HT-29 (cell line): Measurements from ENCODE around the gene TRIM72. TPM values are rescaled to one million over a fixed set of nuclear protein-coding genes. Genes with fewer than 3 reads are reported as not detected.
"Not testable (repeated sequence)": the region's sequence is repeated elsewhere in the genome, so short reads cannot be mapped to it uniquely, and the experiment has no call there.

ENCODE experiments used
- DNase-seq: peaks from one replicate; pipeline ENCODE4 v3.0.0-alpha.2; 2015; ENCODE audit warnings: low spot score
- total RNA-seq: library from RNA; depleted of rRNA; stranded (reverse); fragments of >200 nt; shearing (Covaris generic); gene quantifications from 2 replicates; pipeline ENCODE4 v1.2.3, GENCODE V29; 2014

The TRIM72 gene
- total RNA-seq, 1 experiment from 2014 or later, result 0.84 TPM

DNA sequence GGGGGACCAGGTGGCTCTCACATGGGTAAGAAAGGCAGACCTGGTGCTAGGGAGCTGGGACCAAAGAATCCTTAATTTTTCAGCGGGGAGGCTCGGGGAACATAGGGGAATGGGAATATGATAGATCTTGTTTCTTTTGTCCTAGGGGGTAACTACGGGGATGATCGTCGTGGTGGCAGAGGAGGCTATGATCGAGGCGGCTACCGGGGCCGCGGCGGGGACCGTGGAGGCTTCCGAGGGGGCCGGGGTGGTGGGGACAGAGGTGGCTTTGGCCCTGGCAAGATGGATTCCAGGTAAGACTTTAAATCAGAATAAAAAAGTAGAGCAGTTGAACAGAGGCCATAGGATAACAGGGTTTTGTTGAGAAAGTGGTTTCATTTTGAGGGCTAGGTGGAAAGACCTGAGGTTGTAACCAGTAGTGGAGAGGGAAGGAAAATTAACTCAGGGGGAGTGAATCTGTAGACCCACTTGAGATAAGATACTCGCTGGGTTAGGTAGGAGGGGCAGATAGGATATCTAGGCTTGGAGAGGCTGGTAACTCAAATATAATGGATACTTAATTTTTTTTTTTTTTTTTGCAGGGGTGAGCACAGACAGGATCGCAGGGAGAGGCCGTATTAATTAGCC is 23.0 kb upstream of the TRIM72 start:
- DNase-seq, result no peak

DNA sequence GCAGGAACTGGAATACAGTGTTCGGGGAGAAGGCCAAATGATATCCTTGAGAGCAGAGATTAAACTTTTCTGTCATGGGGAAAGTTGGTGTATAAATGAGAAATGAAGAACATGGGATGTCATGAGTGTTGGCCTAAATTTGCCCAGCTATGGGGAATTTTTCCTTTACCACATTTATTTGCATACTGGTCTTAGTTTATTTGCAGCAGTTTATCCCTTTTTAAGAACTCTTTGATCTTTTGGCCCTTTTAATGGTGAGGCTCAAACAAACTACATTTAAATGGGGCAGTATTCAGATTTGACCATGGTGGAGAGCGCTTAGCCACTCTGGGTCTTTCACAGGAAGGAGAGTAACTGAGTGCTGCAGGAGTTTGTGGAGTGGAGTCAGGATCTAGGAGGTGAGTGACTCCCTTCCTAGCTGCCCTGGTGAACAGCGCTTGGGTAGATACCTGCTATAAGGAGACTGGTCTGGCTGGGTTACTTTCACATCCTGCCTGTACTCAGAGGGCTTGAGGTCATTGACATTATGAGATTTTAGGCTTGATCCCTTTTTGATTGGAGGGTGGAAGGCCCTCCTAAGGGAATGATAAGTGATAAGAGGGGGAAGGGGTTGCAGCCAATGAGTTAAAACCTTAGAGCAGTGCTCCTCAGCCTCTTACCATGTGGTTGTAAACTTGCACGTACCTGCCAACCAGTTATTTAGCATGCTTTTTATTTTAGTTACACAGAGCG is 22.1 kb upstream of the TRIM72 start:
- DNase-seq, result no peak

DNA sequence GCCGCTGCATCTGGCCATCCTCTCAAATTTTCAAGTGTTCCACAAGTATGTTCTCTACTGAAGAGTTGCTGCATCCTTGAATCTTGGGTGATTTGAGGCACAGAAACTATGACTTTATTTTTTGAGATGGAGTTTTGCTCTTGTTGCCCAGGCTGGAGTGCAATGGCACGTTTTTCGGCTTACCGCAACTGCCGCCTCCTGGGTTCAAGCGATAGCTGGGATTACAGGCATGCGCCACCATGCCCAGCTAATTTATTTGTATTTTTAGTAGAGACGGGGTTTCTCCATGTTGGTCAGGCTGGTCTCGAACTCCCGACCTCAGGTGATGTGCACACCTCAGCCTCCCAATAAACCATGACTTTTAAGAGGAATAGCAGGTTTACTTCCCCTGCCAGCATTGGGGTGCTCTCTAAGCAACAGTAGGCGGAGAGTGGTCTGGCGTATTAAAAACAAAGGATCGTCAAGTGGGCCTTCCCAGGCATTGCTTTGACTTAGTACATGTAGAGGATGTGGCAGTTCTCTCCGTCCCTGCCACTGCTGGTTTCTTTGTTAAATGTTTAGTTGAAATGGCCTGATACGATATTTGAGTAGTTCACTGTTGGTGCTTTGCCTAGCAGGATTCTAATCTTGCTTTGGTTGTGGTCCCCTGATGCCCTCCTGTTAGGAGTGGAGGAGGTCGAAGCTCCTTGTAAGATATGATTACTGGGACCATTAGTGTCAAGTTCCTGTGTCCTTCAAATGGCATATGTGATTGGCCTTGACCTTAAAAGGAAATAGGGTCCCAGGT is 20.9 kb upstream of the TRIM72 start:
- DNase-seq, result no peak

DNA sequence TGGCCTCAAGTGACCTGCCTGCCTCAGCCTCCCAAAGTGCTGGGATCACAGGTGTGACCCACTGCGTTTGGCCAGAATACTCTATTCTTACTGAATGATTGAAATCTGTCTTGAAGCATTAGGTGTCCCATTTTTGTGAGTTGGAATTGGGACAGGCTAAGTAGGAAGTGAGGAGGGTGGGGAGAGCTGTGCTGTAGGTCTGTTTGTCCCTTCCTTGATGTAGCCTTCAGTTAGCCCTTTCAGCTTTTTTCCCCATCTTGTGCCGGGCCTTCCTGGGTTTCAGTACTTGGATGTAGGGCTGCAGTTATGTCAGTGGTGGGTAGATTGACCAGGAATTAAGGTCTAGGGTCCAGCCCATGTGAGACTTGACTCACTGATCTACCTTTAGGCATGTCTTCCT is 20.0 kb upstream of the TRIM72 start:
- no peak for DNase-seq

DNA sequence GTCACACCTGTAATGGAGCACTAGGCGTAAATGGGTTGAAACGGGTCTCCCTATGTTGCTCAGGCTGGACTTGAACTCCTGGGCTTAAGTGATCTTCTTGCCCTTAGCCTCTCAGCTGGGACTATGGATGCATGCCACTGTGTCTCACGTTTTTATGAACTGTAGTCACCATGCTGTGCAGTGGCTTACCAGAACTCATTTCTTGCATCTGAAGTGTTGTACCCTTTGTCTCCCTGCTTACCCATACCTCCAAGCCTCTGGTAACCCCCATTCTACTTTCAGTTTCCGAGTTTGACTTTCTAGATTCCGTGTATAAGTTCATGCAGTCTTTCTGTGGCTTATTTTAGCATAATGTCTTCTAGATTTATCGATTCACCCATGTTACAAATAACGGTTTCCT is 19.0 kb upstream of the TRIM72 start:
- DNase-seq, result no peak

DNA sequence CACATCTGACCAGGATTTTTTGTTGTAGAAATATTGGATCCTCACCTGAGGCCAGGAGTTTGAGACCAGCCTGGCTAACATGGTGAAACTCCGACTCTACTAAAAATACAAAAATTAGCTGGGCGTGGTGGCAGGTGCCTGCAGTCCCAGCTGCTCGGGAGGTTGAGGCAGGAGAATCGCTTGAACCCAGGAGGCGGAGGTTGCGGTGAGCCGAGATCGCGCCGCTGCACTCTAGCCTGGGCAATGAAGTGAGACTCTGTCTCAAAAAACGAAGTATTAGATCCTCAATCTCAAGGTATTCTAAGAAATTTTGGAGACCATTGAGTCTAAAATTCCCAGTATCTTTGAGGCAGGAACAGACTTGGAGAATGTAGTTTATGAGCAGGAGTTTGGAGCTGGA is 18.1 kb upstream of the TRIM72 start:
- not testable (repeated sequence) for DNase-seq

DNA sequence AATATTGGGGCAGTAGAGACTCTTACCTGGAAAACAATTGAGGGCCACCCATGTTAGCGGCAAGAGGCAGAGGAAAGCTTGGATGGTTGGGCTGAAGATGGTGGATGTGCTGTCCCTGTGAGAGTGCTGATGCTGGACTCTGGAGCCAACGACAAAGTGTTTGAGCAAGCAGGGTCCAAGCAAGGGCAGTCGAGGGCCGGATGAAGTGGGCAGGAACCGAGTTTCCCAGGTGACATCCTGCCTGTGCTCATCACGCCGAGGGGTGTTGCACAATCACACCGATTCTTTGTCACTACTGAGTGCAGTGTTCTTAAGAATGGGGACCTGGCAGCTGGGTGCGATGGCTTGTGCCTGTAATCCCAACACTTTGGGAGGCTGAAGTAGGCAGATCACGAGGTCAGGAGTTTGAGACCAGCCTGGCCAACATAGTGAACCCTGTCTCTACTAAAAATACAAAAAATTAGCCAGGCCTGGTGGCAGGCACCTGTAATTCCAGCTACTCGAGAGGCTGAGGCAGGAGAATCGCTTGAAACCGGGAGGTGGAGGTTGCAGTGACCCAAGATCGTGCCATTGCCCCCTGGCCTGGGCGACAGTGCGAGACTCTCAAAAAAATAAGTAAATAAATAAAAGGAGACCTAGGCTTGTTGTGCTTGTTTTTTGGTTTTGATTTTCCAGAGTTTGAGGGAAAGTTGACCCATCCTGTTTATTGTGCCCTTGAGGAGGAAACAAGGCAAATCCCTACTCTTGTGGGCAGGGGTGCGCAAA is 17.4 kb upstream of the TRIM72 start:
- DNase-seq, result no peak

DNA sequence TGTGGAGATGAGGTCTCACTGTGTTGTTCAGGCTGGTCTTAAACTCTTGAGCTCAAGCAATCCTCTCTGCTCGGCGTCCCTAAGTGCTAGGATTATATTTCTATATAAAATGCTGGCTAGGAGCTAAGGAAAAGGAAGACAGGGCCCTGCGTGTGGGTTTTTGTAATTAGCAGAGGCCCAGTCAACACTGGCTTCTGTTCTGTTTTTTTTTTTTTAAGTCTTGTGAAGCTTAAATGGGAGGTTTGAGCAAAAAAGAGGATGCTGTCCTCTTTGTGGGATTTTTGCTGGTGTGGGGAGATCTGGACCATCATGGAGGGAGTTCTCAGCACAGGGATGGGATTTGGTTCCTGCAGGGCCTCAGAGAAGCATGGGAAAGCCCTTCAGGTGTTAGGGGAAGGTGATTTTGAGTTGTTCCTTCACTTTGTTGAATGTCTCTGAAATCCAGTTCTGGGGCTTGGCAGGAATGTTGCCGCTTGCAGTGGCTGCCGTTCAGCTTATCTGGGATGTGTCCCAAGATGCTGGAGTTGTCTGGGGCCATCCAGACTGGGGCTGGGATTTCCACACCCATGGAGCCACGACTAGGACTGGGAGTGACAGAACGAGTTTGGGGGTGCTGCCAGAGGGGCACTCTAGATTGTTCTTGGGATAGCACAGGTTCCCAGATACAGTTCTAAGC is 15.6 kb upstream of the TRIM72 start:
- DNase-seq, result no peak

DNA sequence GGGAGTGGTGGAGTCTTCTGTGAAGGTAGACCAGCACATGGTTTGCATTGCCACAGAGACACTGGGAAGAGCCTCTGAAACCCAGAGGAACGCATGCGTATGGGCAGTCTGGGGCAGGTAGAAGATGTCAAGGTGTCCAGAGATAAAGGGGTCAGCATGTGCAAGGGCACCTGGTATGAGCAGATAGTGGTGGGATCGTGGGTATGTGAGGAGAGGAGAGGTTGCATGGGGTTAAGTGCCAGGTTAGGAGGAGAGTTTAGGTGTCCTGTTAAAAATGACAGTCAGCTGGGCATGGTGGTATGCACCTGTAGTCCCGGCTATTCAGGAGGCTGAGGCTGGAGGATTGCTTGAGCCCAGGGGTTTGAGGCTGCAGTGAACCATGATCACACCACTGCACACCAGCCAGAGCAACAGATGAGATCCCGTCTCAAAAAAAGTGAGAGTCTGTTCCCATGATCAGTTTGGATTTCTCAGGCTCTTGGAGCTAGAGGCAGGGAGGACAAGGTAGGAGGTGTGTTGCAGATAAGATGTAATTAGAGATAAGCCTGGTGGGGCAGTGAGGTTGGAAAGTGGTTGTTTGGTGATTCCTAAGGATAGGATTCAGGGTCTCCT is 14.4 kb upstream of the TRIM72 start:
- DNase-seq, result no peak

DNA sequence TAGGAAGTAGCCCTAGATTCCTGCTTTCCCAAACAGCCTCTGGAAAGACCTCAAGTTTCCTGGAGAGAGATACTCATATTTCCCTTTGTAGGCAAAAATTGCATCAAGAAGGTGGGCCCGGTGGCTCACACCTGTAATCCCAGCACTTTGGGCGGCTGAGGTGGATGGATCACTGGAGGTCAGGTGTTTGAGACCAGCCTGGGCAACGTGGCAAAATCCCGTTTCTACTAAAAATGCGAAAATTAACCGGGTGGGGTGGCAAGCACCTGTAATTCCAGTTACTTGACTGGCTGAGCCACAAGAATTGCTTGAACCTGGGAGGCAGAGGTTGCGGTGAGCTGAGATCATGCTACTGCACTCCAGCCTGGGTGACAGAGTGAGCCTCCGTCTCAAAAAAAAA is 13.8 kb upstream of the TRIM72 start:
- not testable (repeated sequence) for DNase-seq

DNA sequence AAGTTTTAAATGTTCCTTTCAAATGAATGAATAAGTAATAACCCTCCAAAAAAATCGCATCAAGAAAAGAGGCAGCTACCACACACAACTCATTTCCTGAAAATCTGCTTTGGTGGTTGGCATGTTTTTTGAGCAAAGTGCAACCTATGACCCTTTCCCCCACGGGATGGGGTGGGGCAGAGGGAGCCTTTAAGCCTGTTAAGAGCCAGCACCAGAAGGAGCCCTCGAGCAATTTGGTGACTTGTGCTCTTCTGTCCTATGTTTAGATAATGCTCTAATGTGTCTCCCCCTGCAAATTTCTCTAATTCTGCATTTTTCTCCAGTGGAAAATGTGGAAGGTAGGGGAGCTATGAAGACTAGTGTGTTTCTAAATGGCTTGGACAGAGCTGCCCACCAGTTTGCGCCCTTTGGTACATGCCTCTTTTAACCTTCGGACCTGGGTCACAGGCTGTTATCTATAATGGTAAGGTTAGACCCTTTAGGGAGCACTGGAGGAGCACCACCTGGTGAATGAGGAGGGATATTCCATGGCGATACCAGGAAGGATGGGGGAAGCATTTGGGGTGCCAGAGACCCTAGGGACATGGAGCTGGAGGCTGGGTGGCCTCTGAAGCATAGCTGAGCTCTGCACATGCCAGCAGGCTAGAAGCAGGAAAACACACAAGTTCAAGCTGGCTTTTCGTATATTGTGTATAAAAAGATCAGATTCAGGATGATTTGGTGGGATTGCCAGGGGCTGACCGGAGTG is 12.9 kb upstream of the TRIM72 start:
- no peak for DNase-seq

DNA sequence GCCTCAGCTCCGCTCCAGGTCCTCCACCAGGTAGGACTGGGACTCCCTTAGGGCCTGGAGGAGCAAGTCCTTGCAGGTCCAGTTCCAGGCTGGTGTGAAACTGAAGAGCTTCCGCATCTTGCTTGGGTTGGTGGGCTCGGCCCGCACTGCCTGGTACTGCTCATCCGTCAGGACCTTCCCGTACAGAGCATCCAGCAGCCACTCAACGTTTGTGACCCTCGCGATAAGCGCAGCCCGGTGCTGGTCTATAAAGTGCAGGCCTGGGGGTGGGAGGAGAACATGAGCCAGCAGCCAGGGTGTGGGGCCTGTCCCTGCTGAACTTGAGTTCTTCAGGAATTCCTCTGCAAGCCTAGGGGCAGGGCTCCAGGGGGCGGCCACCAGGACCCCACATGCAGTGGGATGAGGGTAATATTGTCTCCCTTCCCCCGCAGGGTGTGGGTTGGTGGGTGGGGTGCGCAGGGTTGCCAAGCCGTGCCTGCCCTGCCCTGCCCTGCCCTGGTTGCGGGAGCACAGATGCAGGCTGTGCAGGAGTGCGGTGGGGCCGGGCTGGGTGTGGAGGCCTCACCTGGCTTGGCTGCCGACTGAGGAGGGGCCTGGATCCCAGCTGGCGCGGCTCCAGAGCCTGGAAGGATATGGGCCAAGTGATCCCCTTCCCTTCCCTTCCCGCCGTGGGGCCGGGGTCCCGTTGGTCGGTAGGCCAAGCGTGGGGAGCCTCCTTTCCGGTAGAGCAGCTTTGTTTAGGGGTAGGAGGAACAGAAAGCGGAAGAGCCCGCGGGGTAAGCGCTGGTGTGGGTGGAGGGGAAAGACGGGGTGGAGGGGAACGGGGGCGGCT is 12.1 kb upstream of the TRIM72 start:
- peak; percentile 44 for DNase-seq

DNA sequence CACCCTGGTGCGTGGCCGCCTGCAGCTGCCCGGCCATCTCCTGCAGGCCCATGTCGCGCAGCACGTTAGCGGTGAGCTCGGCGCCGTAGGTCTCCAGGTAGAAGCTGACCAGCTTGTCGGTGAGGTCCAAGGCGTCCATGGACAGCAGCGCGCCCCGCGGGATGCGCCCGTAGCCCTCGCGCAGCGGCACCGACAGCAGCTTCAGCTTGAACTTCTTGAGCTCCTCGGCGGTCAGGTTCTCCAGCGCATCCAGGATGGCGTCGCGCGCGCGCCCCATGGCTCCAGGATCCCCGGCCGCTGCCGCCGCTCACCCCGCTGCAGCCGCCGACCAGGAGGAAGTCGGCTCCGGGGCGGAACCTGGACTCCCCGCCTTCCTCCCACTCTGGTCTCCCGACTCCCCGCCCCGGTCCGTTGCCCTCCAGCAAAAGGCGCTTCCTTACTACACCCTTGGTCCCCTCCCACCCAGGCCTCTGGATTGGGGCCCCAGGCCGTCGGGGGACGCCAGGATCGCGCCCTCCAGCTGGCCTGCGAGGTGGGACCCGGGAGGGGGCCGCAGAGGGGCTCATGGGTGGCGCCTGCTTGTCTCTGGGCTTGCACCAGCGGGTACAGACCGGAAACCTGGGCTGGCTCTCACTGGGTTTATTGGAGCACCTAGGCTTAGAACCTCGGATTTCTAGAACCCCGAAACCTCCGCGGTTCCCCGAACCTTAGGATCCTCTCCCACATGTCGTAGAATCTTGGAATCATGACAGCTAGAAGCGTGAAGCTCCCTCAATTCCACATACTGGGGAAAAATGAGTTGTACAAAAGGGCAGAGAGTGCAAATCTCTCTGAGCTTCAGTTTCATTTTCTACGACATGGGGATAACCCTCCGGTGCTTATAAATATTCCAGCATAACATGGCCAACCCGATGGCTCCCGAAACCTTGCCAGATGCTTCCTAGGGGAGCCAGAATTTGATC is 11.2 kb upstream of the TRIM72 start, which contains the start of gene PYCARD:
Gene PYCARD (minus strand): TSS at position 347 of the 962 bp plus-strand sequence. CDS start 70 bp downstream, at position 277.
- peak; percentile 42 for DNase-seq

DNA sequence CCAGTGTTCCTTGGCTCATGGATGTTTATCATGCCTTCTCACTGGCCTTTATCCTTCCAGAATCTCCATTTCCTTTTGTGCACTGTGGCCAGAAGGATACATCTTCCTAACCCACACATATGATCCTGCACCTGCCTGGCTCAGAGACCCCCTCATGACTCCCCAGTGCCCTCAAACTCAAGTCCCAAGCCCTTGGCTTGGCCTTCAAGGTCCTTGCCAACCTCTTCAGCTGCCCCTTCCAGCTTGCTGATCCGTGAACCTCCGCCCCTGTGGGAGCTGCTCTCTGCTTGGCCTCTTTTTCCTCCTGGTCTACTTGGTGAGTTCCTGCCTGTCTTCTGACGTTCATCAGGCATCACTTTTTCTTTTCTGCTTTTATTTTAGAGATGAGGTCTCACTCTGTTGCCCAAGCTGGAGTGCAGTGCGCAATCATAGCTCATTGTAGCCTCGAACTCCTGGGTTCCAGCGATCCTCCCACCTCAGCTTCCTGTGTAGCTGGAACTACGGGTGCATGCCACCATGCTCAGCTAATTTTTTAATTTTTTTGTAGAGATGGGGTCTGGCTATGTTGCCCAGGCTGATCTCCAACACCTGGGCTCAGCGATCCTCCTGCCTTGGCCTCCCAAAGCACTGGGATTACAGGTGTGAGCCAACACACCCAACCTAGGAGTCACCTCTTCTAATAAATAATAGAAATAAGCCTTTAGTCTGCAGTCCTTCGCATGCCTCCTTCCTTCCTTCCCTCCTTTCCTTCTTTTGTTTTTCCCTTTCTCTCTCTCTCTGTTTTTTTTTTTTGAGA is 8.8 kb upstream of the TRIM72 start:
- no peak for DNase-seq

DNA sequence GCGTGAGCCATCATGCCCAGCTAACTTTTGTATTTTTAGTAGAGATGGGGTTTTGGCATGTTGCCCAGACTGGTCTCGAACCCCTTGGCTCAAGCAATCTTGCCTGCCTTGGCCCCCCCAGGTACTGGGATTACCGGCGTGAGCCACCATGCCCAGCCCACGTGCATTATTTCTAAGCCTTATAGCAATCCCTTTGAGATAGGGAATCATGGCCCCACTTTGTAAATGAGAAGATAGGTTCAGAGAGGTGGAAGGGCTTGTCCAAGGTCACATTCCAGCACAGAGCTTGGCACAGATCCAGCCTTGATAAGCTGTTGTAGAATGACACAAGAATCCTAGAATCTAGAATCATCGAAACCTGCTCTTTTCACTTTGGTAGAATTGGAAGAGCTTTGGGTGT is 7.1 kb upstream of the TRIM72 start:
- DNase-seq, result no peak

DNA sequence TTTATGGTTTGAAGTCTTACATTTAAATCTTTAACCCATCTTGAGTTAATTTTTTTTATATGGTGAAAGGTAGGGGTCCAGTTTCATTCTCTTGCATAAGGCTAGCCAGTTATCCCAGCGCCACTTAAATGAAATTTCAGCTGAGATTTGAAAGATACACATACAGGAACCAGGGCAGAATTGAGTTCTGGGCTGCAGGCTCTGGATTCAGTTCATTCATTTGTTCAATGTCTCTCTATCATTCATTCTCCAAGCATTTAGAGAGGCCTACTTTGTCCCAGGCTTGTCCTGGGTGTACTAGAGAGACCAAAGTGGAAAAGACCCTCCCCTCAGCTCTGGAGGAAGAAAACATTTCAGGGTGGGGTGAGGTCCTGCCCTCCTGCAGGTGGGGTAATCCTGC is 577 bp upstream of the TRIM72 start:
- no peak for DNase-seq

DNA sequence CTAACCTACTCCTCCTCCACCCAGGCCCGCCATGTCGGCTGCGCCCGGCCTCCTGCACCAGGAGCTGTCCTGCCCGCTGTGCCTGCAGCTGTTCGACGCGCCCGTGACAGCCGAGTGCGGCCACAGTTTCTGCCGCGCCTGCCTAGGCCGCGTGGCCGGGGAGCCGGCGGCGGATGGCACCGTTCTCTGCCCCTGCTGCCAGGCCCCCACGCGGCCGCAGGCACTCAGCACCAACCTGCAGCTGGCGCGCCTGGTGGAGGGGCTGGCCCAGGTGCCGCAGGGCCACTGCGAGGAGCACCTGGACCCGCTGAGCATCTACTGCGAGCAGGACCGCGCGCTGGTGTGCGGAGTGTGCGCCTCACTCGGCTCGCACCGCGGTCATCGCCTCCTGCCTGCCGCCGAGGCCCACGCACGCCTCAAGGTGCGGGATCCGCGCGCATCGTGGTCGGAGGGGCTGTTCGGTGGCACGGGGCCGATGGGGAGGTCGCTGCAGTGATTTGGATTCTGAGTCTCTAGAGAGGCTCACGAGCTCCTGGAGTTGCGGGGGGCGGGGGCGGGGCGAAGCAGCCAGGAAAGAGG is 878 bp downstream of the TRIM72 start:
- no peak for DNase-seq
